Heart left ventricle (tissue), 13 donors: ENCODE measurements around the gene DPYSL4.

Experiments
- POLR2A ChIP-seq, 2 donors: fragments of 450-650 bp; IDR thresholded peaks; one replicate each; pipeline ENCODE4 v1.6.1; 2017; ENCODE audit warnings: antibody characterized with exemption in 2 of 2, mild to moderate bottlenecking in 2 of 2, moderate library complexity in 2 of 2
- TF ChIP-seq, protein P1 (sequence below), 12 donors: fragments of 200-600 bp; sonication (generic) in 4 of 12; IDR thresholded peaks; one replicate each; pipeline versions ENCODE4 v1.5.0 to v1.8.0; 2018 to 2022; ENCODE audit warnings: antibody characterized with exemption in 12 of 12, mild to moderate bottlenecking in 5 of 12
- donor health status: ischemic (EF 13 %, LVEDD 7.1; RV severe dilation, severe dysfunction).
- donor health status: DM: no; HTN: yes; CAD: no.
- donor health status: DM: no; HTN: no; CAD: no.
- donor health status: ischemic (EF 25% LVEDD 6.9; RV normal size, moderate dysfunction).
- donor health status: ischemic (EF 25% LVEDD 5.7; RV mildly dilated, moderate dysfunction).
- donor health status: ischemic (EF 35%, LVEDD 5.7; RV mildly dilated, moderate dysfunction).
- donor health status: nonischemic (EF 11% LVEDD 7.7; RV severe dilation, severe dysfunction).
- donor health status: DM: yes; HTN: yes; CAD: no.
- donor health status: PGD.
- donor health status: ischemic (EF 29% LVEDD 5.4; RV normal size, mild dysfunction).
- donor health status: nonischemic (EF 23%, LVEDD 6.1; RV moderate dilation, normal function).

DNA sequence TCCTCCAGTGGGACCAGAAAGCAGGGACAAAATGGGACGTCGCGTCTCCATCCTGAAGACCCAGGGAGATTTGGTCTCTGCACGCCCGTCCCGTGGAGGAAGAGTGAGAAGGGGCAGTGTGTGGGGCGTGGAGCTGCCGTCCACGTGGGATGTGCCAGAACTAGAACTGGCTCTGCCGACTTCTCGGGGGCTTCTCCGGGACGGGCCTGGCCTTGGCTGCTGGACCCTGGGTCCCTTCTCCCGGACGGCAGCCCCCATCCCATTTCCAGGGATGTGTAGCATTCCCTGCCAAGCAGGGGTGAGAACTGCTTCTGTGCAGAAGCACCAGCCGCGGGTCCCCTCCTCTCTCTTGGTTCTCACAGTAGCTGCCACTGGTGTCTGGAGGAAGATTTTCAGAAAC lies 18.8 kb upstream of the DPYSL4 start:
- TF ChIP-seq, protein P1, sequence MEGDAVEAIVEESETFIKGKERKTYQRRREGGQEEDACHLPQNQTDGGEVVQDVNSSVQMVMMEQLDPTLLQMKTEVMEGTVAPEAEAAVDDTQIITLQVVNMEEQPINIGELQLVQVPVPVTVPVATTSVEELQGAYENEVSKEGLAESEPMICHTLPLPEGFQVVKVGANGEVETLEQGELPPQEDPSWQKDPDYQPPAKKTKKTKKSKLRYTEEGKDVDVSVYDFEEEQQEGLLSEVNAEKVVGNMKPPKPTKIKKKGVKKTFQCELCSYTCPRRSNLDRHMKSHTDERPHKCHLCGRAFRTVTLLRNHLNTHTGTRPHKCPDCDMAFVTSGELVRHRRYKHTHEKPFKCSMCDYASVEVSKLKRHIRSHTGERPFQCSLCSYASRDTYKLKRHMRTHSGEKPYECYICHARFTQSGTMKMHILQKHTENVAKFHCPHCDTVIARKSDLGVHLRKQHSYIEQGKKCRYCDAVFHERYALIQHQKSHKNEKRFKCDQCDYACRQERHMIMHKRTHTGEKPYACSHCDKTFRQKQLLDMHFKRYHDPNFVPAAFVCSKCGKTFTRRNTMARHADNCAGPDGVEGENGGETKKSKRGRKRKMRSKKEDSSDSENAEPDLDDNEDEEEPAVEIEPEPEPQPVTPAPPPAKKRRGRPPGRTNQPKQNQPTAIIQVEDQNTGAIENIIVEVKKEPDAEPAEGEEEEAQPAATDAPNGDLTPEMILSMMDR (IDR thresholded peaks at IDR 0.05): no peak
- TF ChIP-seq POLR2A (IDR thresholded peaks at IDR 0.05): no peak
